HG02943 (cell line): ENCODE measurements around the gene TAF10.

Experiments used
- ATAC-seq: cut with Tn5 transposase; IDR thresholded peaks from one replicate; pipeline ENCODE4 v1.9.1; 2021; ENCODE audit warnings: mild to moderate bottlenecking, low read depth, moderate library complexity; ENCODE audit not compliant: unreplicated experiment

TAF10 gene

DNA sequence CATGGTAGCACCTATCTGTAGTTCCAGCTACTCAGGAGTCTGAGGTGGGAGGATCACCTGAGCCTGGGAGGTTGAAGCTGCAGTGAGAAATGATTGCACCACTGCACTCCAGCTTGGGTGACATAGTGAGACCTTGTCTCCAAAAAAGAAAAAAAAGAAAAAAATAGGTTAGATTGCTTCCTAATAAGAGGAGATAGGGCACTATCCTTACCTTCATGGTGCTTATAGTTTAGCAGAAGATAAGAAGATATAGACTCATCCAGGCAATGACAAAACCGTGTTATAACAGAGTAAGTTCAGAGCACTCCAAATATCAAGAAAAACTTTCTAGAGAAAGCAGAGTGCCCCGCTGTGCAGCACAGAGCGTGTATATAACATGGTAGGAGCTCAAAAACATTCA lies 50.7 kb downstream of the TAF10 start:
- ATAC-seq, result no peak
